GM23338 (cell line): ENCODE data around the gene TMC2.

Source experiments
- CREB1 ChIP-seq: fragments of 250-450 bp; sonication (Bioruptor Pico); IDR thresholded peaks from 2 replicates; pipeline ENCODE4 v1.5.0; 2020; ENCODE audit warnings: low read depth, mild to moderate bottlenecking, moderate library complexity
- EZH2 ChIP-seq: fragments of 200-600 bp; sonication (generic); IDR thresholded peaks from one replicate; pipeline ENCODE4 v1.8.0; 2017; ENCODE audit warnings: antibody characterized with exemption, mild to moderate bottlenecking, low read depth; ENCODE audit not compliant: unreplicated experiment
- EZH2phosphoT487 ChIP-seq: fragments of 200-600 bp; sonication (generic); IDR thresholded peaks from one replicate; pipeline ENCODE4 v1.8.1; 2018; ENCODE audit warnings: antibody characterized with exemption; ENCODE audit not compliant: unreplicated experiment
- NANOG ChIP-seq: IDR thresholded peaks from 2 replicates; pipeline ENCODE4 v1.6.1; 2016; ENCODE audit warnings: antibody characterized with exemption, borderline replicate concordance
- POLR2AphosphoS5 ChIP-seq: IDR thresholded peaks from 2 replicates; pipeline ENCODE4 v1.6.1; 2016; ENCODE audit warnings: antibody characterized with exemption, low read depth
- TF ChIP-seq, protein P1 (sequence below), 2 experiments: fragments of 200-600 bp in 1 of 2; sonication (generic) in 1 of 2; conservative IDR thresholded peaks; 2 replicates each; pipeline versions ENCODE4 v1.5.1 to v1.6.1; 2016 to 2017; ENCODE audit warnings: antibody characterized with exemption in 2 of 2, low read depth in 2 of 2, mild to moderate bottlenecking in 2 of 2, moderate library complexity in 1 of 2

DNA sequence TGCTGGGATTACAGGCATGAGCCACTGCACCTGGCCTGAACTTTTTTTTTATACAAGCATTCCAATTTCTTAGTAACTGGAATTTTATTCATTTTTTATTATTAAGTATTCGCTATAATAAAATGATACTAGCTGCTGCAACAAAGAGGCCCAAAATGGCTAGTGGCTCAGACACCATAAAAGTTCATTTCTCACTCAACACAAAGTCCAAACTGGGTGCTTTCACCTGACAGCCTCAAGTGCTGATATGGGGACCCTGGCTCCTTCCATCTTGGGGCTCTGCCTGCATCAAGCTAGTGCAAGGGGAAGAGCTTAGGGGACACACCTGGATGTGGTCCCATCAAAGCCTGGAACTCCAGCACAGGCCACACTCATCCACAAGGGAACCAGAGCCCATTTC is 103.9 kb downstream of the TMC2 start:
- no peak for TF ChIP-seq POLR2AphosphoS5
- TF ChIP-seq, protein P1, sequence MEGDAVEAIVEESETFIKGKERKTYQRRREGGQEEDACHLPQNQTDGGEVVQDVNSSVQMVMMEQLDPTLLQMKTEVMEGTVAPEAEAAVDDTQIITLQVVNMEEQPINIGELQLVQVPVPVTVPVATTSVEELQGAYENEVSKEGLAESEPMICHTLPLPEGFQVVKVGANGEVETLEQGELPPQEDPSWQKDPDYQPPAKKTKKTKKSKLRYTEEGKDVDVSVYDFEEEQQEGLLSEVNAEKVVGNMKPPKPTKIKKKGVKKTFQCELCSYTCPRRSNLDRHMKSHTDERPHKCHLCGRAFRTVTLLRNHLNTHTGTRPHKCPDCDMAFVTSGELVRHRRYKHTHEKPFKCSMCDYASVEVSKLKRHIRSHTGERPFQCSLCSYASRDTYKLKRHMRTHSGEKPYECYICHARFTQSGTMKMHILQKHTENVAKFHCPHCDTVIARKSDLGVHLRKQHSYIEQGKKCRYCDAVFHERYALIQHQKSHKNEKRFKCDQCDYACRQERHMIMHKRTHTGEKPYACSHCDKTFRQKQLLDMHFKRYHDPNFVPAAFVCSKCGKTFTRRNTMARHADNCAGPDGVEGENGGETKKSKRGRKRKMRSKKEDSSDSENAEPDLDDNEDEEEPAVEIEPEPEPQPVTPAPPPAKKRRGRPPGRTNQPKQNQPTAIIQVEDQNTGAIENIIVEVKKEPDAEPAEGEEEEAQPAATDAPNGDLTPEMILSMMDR (conservative IDR thresholded peaks at IDR 0.05; ENCODE audit: low read depth in 2 of 2) = no peak
- TF ChIP-seq EZH2phosphoT487 = no peak
- TF ChIP-seq CREB1 (CRISPR knock-in tag) = no peak
- TF ChIP-seq EZH2 = no peak
- TF ChIP-seq NANOG = no peak
